H9 (cell line): ENCODE data around the gene ALX3. TPM values are rescaled to one million over a fixed set of nuclear protein-coding genes. Genes with fewer than 3 reads are reported as not detected.

Source experiments
- DNase-seq: peaks from one replicate; pipeline ENCODE4 v3.0.0-alpha.2; 2017
- H2AFZ ChIP-seq: one replicate; pipeline ENCODE4 v1.6.1; 2013; ENCODE audit warnings: mild to moderate bottlenecking, low read length, control low read depth, moderate library complexity
- H2AK5ac ChIP-seq: 2 replicates; pipeline ENCODE4 v1.6.1; 2013; ENCODE audit warnings: low read length, control low read depth, mixed read lengths; ENCODE audit not compliant: insufficient read length
- H2BK120ac ChIP-seq: one replicate; pipeline ENCODE4 v1.6.1; 2013; ENCODE audit warnings: low read depth, mild to moderate bottlenecking, low read length, control low read depth, inconsistent platforms; ENCODE audit not compliant: poor library complexity, severe bottlenecking
- H2BK12ac ChIP-seq: 2 replicates; pipeline ENCODE4 v1.6.1; 2013; ENCODE audit warnings: low read length, control low read depth, mixed read lengths, low read depth; ENCODE audit not compliant: insufficient read length
- H2BK15ac ChIP-seq: 2 replicates; pipeline ENCODE4 v1.6.1; 2013; ENCODE audit warnings: low read depth, low read length, control low read depth
- H2BK20ac ChIP-seq: one replicate; pipeline ENCODE4 v1.6.1; 2013; ENCODE audit warnings: low read depth, mild to moderate bottlenecking, low read length, control low read depth, inconsistent platforms; ENCODE audit not compliant: poor library complexity, severe bottlenecking
- H2BK5ac ChIP-seq: 2 replicates; pipeline ENCODE4 v1.6.1; 2013; ENCODE audit warnings: low read length, control low read depth, mixed read lengths; ENCODE audit not compliant: insufficient read length
- H3K14ac ChIP-seq: 2 replicates; pipeline ENCODE4 v1.6.1; 2013; ENCODE audit warnings: low read length, control low read depth; ENCODE audit not compliant: insufficient read depth
- H3K18ac ChIP-seq: 2 replicates; pipeline ENCODE4 v1.6.1; 2013; ENCODE audit warnings: low read depth, mild to moderate bottlenecking, mixed read lengths, low read length, control low read depth; ENCODE audit not compliant: insufficient read length
- H3K23ac ChIP-seq: 2 replicates; pipeline ENCODE4 v1.6.1; 2013; ENCODE audit warnings: low read length, control low read depth, mixed read lengths, low read depth; ENCODE audit not compliant: insufficient read length
- H3K23me2 ChIP-seq: 2 replicates; pipeline ENCODE4 v1.6.1; 2013; ENCODE audit warnings: low read depth, mild to moderate bottlenecking, mixed read lengths, low read length, control low read depth; ENCODE audit not compliant: insufficient read length, poor library complexity, severe bottlenecking
- H3K27ac ChIP-seq: 2 replicates; pipeline ENCODE4 v1.5.1; 2013; ENCODE audit warnings: low read length, control low read depth, mixed read lengths, low read depth; ENCODE audit not compliant: insufficient read length
- H3K27me3 ChIP-seq: 2 replicates; pipeline ENCODE4 v1.6.1; 2013; ENCODE audit warnings: low read length, control low read depth, inconsistent platforms; ENCODE audit not compliant: insufficient read depth
- H3K4ac ChIP-seq: 2 replicates; pipeline ENCODE4 v1.6.1; 2013; ENCODE audit warnings: low read depth, mild to moderate bottlenecking, control low read depth, inconsistent platforms, low read length, moderate library complexity
- H3K4me1 ChIP-seq: 2 replicates; pipeline ENCODE4 v1.6.1; 2013; ENCODE audit warnings: low read length, control low read depth, inconsistent platforms; ENCODE audit not compliant: insufficient read depth
- H3K4me2 ChIP-seq: 2 replicates; pipeline ENCODE4 v1.6.1; 2013; ENCODE audit warnings: low read length, control low read depth, mixed read lengths; ENCODE audit not compliant: insufficient read length, insufficient read depth
- H3K56ac ChIP-seq: 2 replicates; pipeline ENCODE4 v1.6.1; 2013; ENCODE audit warnings: low read depth, mild to moderate bottlenecking, mixed read lengths, low read length, control low read depth; ENCODE audit not compliant: insufficient read length
- H3K79me1 ChIP-seq: 2 replicates; pipeline ENCODE4 v1.6.1; 2013; ENCODE audit warnings: low read depth, mild to moderate bottlenecking, moderate library complexity, low read length, control low read depth, inconsistent platforms; ENCODE audit not compliant: insufficient read depth, poor library complexity, severe bottlenecking
- H3K79me2 ChIP-seq: 2 replicates; pipeline ENCODE4 v1.6.1; 2013; ENCODE audit warnings: low read length, control low read depth, inconsistent platforms; ENCODE audit not compliant: insufficient read depth
- H3K9ac ChIP-seq: 2 replicates; pipeline ENCODE4 v1.6.1; 2013; ENCODE audit warnings: low read length, control low read depth, mixed read lengths; ENCODE audit not compliant: insufficient read length; ENCODE audit errors: extremely low read depth
- H3K9me3 ChIP-seq: one replicate; pipeline ENCODE4 v1.6.1; 2013; ENCODE audit warnings: low read depth, low read length, inconsistent platforms; ENCODE audit not compliant: control insufficient read depth
- H3T11ph ChIP-seq: one replicate; pipeline ENCODE4 v1.6.1; 2013; ENCODE audit warnings: mild to moderate bottlenecking, low read length, control low read depth, inconsistent platforms
- H4K20me1 ChIP-seq: one replicate; pipeline ENCODE4 v1.6.1; 2013; ENCODE audit not compliant: control insufficient read depth, insufficient read length, insufficient read depth
- H4K5ac ChIP-seq: 2 replicates; pipeline ENCODE4 v1.6.1; 2013; ENCODE audit warnings: low read depth, mild to moderate bottlenecking, mixed read lengths, low read length, control low read depth; ENCODE audit not compliant: insufficient read length
- H4K8ac ChIP-seq: replicated peaks from 2 replicates; pipeline ENCODE4 v1.6.1; 2013; ENCODE audit warnings: low read length, control low read depth, mixed read lengths, low read depth; ENCODE audit not compliant: insufficient read length
- H4K91ac ChIP-seq: 2 replicates; pipeline ENCODE4 v1.6.1; 2013; ENCODE audit warnings: low read depth, mild to moderate bottlenecking, moderate library complexity, mixed read lengths, low read length, control low read depth; ENCODE audit not compliant: insufficient read length
- H3K27ac Mint-ChIP-seq, 3 experiments: 2 replicates in 2 of 3; 3 replicates in 1 of 3; pipeline ENCODE4 v1.8.0; 2020 to 2021; ENCODE audit warnings: mixed read lengths in 3 of 3, mild to moderate bottlenecking in 1 of 3, moderate library complexity in 1 of 3
- H3K27me3 Mint-ChIP-seq: 2 replicates; pipeline ENCODE4 v1.8.0; 2021; ENCODE audit warnings: low read depth, mild to moderate bottlenecking, moderate library complexity, mixed read lengths
- H3K36me3 Mint-ChIP-seq, 3 experiments: 2 replicates in 2 of 3; 3 replicates in 1 of 3; pipeline ENCODE4 v1.8.0; 2020 to 2021; ENCODE audit warnings: low read depth in 3 of 3, mixed read lengths in 3 of 3; ENCODE audit not compliant: insufficient read depth in 1 of 3
- H3K4me1 Mint-ChIP-seq, 2 experiments: 2 replicates each; pipeline ENCODE4 v1.8.0; 2020; ENCODE audit warnings: mixed read lengths in 2 of 2
- H3K4me3 Mint-ChIP-seq, 2 experiments: 2 replicates in 1 of 2; 3 replicates in 1 of 2; pipeline ENCODE4 v1.8.0; 2020 to 2021; ENCODE audit warnings: mild to moderate bottlenecking in 2 of 2, mixed read lengths in 2 of 2, moderate library complexity in 1 of 2
- H3K9me3 Mint-ChIP-seq, 2 experiments: 2 replicates in 1 of 2; 3 replicates in 1 of 2; pipeline ENCODE4 v1.8.0; 2020; ENCODE audit warnings: mild to moderate bottlenecking in 2 of 2, mixed read lengths in 2 of 2, moderate library complexity in 1 of 2
- CTCF ChIP-seq: fragments of 200-600 bp; sonication (generic); conservative IDR thresholded peaks from 3 replicates; pipeline ENCODE4 v1.8.0; 2021; ENCODE audit warnings: antibody characterized with exemption, mild to moderate bottlenecking
- WGBS: extraction: QIAGEN DNeasy Blood & Tissue Kit; methylation state at CpG from one replicate; pipeline ENCODE4 v1.1.7; 2013; ENCODE audit warnings: missing lambda C conversion rate, low lambda C conversion rate, mixed read lengths; ENCODE audit not compliant: insufficient read length; ENCODE audit errors: extremely low coverage; 5-methylcytosine and 5-hydroxymethylcytosine counted together
- total RNA-seq: library from RNA; stranded (reverse); gene quantifications from 2 replicates; pipeline ENCODE4 v1.2.1, GENCODE V29; 2021

Gene ALX3
- total RNA-seq, 1 experiment from 2014 or later: not detected

DNA sequence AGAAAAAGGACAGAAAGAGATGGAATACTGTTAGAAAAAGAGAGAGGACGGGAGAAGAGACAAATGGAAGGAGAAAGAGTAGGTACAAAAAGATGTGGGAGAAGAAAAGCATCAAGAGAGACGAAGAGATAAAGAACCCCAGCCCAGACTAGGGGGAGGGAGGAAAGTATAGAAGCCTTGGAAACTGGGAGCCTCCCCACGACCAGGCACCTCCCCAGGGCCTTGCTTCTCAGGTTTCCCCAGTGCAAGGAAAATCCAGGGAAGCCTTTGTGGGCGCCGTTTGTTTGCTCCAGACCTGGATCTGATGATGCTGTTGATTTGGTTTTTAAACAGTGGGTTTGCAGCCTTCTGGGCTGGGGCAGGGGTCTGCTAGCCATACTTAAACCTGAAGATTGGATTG, 15.2 kb upstream of the ALX3 start:
- no peak overlapping the region for H3K4ac ChIP-seq
- no peaks in the 10 kb centered on the region for H3K79me2 ChIP-seq
- no peak overlapping the region for H3K56ac ChIP-seq
- no peaks in the 10 kb centered on the region for H3K9me3 ChIP-seq
- no peak overlapping the region for H3K4me2 ChIP-seq
- no peak overlapping the region for H4K8ac ChIP-seq
- H3K4me3 Mint-ChIP-seq: peak overlapping the region in 1 of 2 experiments; percentile 8; a peak in 2 of 5 replicates
- no peak for DNase-seq
- no peak overlapping the region for H2BK120ac ChIP-seq
- no peak overlapping the region for H3K27ac Mint-ChIP-seq
- H3K79me1 ChIP-seq: no peaks in the 10 kb centered on the region
- WGBS: no CpG with 5 or more reads among the region's 5 CpGs
- no peak overlapping the region for H3K23ac ChIP-seq
- H3K4me1 Mint-ChIP-seq: peaks cover 23 to 44% of the 10 kb centered on the region in 2 experiments
- no peak overlapping the region for H2BK12ac ChIP-seq
- no peak overlapping the region for H3K27ac ChIP-seq
- H3K14ac ChIP-seq: no peak overlapping the region
- no peak overlapping the region for H3K9ac ChIP-seq
- no peak overlapping the region for H2AFZ ChIP-seq
- no peaks in the 10 kb centered on the region; a peak in 1 of 5 replicates for H3K9me3 Mint-ChIP-seq
- no peak overlapping the region for H4K5ac ChIP-seq
- H3K23me2 ChIP-seq: peaks cover 10% of the 10 kb centered on the region
- no peak overlapping the region for H2BK20ac ChIP-seq
- H3K36me3 Mint-ChIP-seq: no peaks in the 10 kb centered on the region
- no peak overlapping the region for H2AK5ac ChIP-seq
- H2BK15ac ChIP-seq: no peak overlapping the region
- no peak overlapping the region for H3K18ac ChIP-seq
- H3K4me1 ChIP-seq: 0 out of 2 replicates have a peak, but pooled peaks cover 3% of the 10 kb centered on the region
- peaks cover 80% of the 10 kb centered on the region for H3K27me3 Mint-ChIP-seq
- no peak overlapping the region for H2BK5ac ChIP-seq
- no peak overlapping the region for H3T11ph ChIP-seq
- H4K91ac ChIP-seq: no peak overlapping the region
- TF ChIP-seq CTCF: no peak
- H4K20me1 ChIP-seq: no peaks in the 10 kb centered on the region
- H3K27me3 ChIP-seq: peaks cover 49% of the 10 kb centered on the region
